Liver (tissue), 9 donors: ENCODE measurements around the gene GNPNAT1. TPM values are rescaled to one million over a fixed set of nuclear protein-coding genes. Genes with fewer than 3 reads are reported as not detected.

ENCODE experiments used
- DNase-seq: peaks from one replicate; pipeline ENCODE4 v3.0.0-alpha.2; 2017; ENCODE audit warnings: low spot score
- H3K27ac ChIP-seq, 2 donors: one replicate each; pipeline ENCODE4 v1.7.0; 2013; ENCODE audit warnings: inconsistent platforms in 2 of 2, low read length in 2 of 2, control low read depth in 1 of 2, low read depth in 1 of 2, mild to moderate bottlenecking in 1 of 2
- H3K27me3 ChIP-seq, 4 donors: one replicate each; pipeline versions ENCODE4 v1.6.1 to v1.7.0; 2013; ENCODE audit warnings: low read length in 3 of 4, inconsistent platforms in 1 of 4, mild to moderate bottlenecking in 1 of 4, moderate library complexity in 1 of 4; ENCODE audit not compliant: control insufficient read depth in 4 of 4, insufficient read depth in 4 of 4
- H3K36me3 ChIP-seq, 4 donors: one replicate each; pipeline versions ENCODE4 v1.6.1 to v1.7.0; 2013; ENCODE audit warnings: low read length in 3 of 4, mild to moderate bottlenecking in 3 of 4, low read depth in 1 of 4, moderate library complexity in 1 of 4; ENCODE audit not compliant: control insufficient read depth in 4 of 4, insufficient read depth in 3 of 4
- H3K4me1 ChIP-seq, 4 donors: one replicate each; pipeline versions ENCODE4 v1.6.1 to v1.7.0; 2013; ENCODE audit warnings: low read length in 3 of 4, mild to moderate bottlenecking in 3 of 4, moderate library complexity in 1 of 4; ENCODE audit not compliant: control insufficient read depth in 4 of 4, insufficient read depth in 4 of 4
- H3K4me3 ChIP-seq, 3 donors: one replicate each; pipeline versions ENCODE4 v1.6.1 to v1.7.0; 2013; ENCODE audit warnings: low read length in 3 of 3, control low read depth in 1 of 3, low read depth in 1 of 3, mild to moderate bottlenecking in 1 of 3
- H3K9ac ChIP-seq, 2 donors: one replicate each; pipeline ENCODE4 v1.7.0; 2013; ENCODE audit warnings: low read length in 2 of 2, mild to moderate bottlenecking in 2 of 2, moderate library complexity in 2 of 2, control low read depth in 1 of 2, low read depth in 1 of 2
- H3K9me3 ChIP-seq, 4 donors: one replicate each; pipeline versions ENCODE4 v1.6.1 to v1.7.0; 2013; ENCODE audit warnings: low read length in 3 of 4; ENCODE audit not compliant: control insufficient read depth in 4 of 4
- ATF3 ChIP-seq: IDR thresholded peaks from 2 replicates; pipeline ENCODE4 v1.6.1; 2016; ENCODE audit warnings: antibody characterized with exemption
- EGR1 ChIP-seq, 2 donors: IDR thresholded peaks; 2 replicates each; pipeline ENCODE4 v1.6.1; 2016 to 2018; ENCODE audit warnings: antibody characterized with exemption in 2 of 2, low read depth in 2 of 2
- FOXA1 ChIP-seq: IDR thresholded peaks from 2 replicates; pipeline ENCODE4 v1.6.1; 2016; ENCODE audit warnings: antibody characterized with exemption
- FOXA2 ChIP-seq: IDR thresholded peaks from 2 replicates; pipeline ENCODE4 v1.6.1; 2016; ENCODE audit warnings: antibody characterized with exemption
- GABPA ChIP-seq, 2 donors: IDR thresholded peaks in 1 of 2; conservative IDR thresholded peaks in 1 of 2; 2 replicates each; pipeline ENCODE4 v1.6.1; 2016; ENCODE audit warnings: antibody characterized with exemption in 2 of 2, mild to moderate bottlenecking in 1 of 2, moderate library complexity in 1 of 2
- HNF4A ChIP-seq, 2 donors: conservative IDR thresholded peaks; 2 replicates each; pipeline ENCODE4 v1.6.1; 2016; ENCODE audit warnings: antibody characterized with exemption in 2 of 2, mild to moderate bottlenecking in 2 of 2
- HNF4G ChIP-seq: IDR thresholded peaks from 2 replicates; pipeline ENCODE4 v1.6.1; 2016; ENCODE audit warnings: antibody characterized with exemption
- JUND ChIP-seq, 2 donors: IDR thresholded peaks; 2 replicates each; pipeline ENCODE4 v1.6.1; 2016; ENCODE audit warnings: antibody characterized with exemption in 2 of 2
- MAX ChIP-seq: IDR thresholded peaks from 2 replicates; pipeline ENCODE4 v1.6.1; 2016; ENCODE audit warnings: antibody characterized with exemption
- NR2F2 ChIP-seq: IDR thresholded peaks from 2 replicates; pipeline ENCODE4 v1.6.1; 2016; ENCODE audit warnings: antibody characterized with exemption
- RAD21 ChIP-seq, 2 donors: IDR thresholded peaks; 2 replicates each; pipeline ENCODE4 v1.6.1; 2016; ENCODE audit warnings: antibody characterized with exemption in 2 of 2, mild to moderate bottlenecking in 2 of 2
- REST ChIP-seq: IDR thresholded peaks from 2 replicates; pipeline ENCODE4 v1.6.1; 2016; ENCODE audit warnings: antibody characterized with exemption, mild to moderate bottlenecking
- RXRA ChIP-seq, 2 donors: IDR thresholded peaks; 2 replicates each; pipeline ENCODE4 v1.6.1; 2017 to 2018; ENCODE audit warnings: antibody characterized with exemption in 2 of 2, mild to moderate bottlenecking in 1 of 2
- TAF1 ChIP-seq: conservative IDR thresholded peaks from 2 replicates; pipeline ENCODE4 v1.6.1; 2016; ENCODE audit warnings: antibody characterized with exemption, mild to moderate bottlenecking
- YY1 ChIP-seq: IDR thresholded peaks from 2 replicates; pipeline ENCODE4 v1.6.1; 2016; ENCODE audit warnings: antibody characterized with exemption, mild to moderate bottlenecking
- WGBS: extraction: QIAGEN DNeasy Blood & Tissue Kit; methylation state at CpG from one replicate; pipeline ENCODE4 v1.1.7; 2013; 5-methylcytosine and 5-hydroxymethylcytosine counted together
- polyA plus RNA-seq, 2 donors: library from polyadenylated mRNA; stranded (reverse) in 1 of 2; unstranded in 1 of 2; fragments of 200-250 nt in 1 of 2; fragments of >200 nt in 1 of 2; fragmentation: Nextera tagmentation in 1 of 2; extraction: Ambion mirVana in 1 of 2; gene quantifications; one replicate each; pipeline versions ENCODE4 v1.2.1 to v1.2.3, GENCODE V29; 2013 to 2015
- total RNA-seq, 2 donors: library from RNA; depleted of rRNA; stranded (reverse); fragments of >200 nt; gene quantifications; one replicate each; pipeline ENCODE4 v1.2.3, GENCODE V29; 2014
- TF ChIP-seq, protein P1 (sequence below): IDR thresholded peaks from 2 replicates; pipeline ENCODE4 v1.6.1; 2016; ENCODE audit warnings: antibody characterized with exemption
- TF ChIP-seq, protein P2 (sequence below): fragments of 150-350 bp; IDR thresholded peaks from 2 replicates; pipeline ENCODE4 v1.5.1; 2017; ENCODE audit warnings: improper control_type of control experiment, low read depth, low read length; ENCODE audit not compliant: missing input control
- donor health status: healthy.
- donor health status: healthy.
- donor health status: healthy.
- donor health status: healthy.
- donor health status: healthy.

GNPNAT1 gene
- total and polyA plus RNA-seq, 4 donors = 24.9 to 50.9 (median 27.2) TPM

DNA sequence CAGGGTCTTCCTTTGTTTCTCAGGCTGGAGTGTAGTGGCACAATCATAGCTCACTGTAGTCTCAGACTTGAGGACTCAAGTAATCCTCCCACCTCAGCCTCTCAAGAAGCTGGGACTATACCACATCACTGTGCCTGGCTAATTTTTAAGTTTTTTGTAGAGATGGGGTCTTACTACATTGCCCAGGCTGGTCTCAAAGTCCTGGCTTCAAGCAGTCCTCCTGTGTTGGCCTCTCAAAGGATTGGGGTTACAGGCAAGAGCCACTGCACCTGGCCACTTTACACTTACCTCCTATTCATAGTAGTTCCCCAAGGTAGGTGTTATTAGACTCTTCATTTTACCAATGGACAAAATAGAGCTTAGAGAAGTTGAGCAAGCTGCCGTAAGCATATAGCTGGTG lies 32.3 kb downstream of the GNPNAT1 start:
- WGBS = 96% methylated on average over 1 of the region's 1 CpG
- Histone ChIP-seq H3K4me3 (no peak overlapping the region), H3K36me3 (peaks cover 1 to 24% (median 20%) of the 10 kb centered on the region in 4 donors)

DNA sequence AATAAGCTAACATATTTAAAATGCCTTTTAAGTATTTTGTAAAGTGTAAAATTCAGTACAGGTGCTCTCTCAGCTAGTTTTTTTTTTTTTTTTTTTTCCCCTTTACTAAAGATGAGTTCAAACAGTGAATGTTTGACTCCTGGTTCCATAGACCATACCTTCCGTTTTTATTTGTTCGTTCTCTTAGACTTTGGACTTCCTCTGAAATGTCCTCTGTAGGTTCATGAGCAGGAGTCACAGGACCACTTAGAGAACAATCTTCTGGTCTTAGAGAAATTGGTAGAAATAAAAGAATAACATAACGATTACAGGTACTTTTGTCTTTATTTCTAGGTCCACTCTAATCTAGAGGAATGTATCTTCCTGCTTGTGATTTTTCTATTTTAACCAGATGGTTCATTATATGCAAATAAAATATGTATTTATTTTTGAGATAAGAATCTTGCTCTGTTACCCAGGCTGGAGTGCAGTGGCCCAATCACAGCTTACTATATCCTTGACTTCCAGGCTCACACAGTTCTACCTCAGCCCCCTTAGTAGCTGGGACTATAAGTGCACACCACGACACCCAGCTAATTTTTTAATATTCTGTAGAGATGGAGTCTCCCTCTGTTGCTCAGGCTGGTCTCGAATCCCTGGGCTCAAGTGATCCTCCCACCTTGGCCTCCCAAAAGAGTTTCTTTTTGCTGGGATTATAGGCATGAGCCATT lies 35.6 kb downstream of the GNPNAT1 start:
- Histone ChIP-seq H3K27ac (no peak overlapping the region), H3K4me3 (no peak overlapping the region), H3K27me3 (no peaks in the 10 kb centered on the region), H3K9me3 (no peaks in the 10 kb centered on the region), H3K9ac (no peak overlapping the region), H3K36me3 (peaks cover 1 to 24% (median 20%) of the 10 kb centered on the region in 4 donors), H3K4me1 (peaks cover 0 to 5% (median 1%) of the 10 kb centered on the region in 4 donors)
- no peak for DNase-seq
- 65% methylated on average over 5 of the region's 5 CpGs for WGBS
- TF ChIP-seq, protein P1, sequence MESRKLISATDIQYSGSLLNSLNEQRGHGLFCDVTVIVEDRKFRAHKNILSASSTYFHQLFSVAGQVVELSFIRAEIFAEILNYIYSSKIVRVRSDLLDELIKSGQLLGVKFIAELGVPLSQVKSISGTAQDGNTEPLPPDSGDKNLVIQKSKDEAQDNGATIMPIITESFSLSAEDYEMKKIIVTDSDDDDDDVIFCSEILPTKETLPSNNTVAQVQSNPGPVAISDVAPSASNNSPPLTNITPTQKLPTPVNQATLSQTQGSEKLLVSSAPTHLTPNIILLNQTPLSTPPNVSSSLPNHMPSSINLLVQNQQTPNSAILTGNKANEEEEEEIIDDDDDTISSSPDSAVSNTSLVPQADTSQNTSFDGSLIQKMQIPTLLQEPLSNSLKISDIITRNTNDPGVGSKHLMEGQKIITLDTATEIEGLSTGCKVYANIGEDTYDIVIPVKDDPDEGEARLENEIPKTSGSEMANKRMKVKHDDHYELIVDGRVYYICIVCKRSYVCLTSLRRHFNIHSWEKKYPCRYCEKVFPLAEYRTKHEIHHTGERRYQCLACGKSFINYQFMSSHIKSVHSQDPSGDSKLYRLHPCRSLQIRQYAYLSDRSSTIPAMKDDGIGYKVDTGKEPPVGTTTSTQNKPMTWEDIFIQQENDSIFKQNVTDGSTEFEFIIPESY = no peak
- TF ChIP-seq REST (no peak), MAX (no peak), GABPA (IDR thresholded peaks at IDR 0.05 in 1 of 2, conservative IDR thresholded peaks at IDR 0.05 in 1 of 2) (no peak), FOXA1 (no peak), YY1 (no peak), JUND (IDR thresholded peaks at IDR 0.05) (no peak), ATF3 (no peak), FOXA2 (no peak), HNF4G (peak; percentile 67), TAF1 (no peak), RAD21 (IDR thresholded peaks at IDR 0.05) (peak in 1 of 2 donors; percentile 26), NR2F2 (no peak), EGR1 (IDR thresholded peaks at IDR 0.05; ENCODE audit: low read depth in 2 of 2) (no peak), RXRA (IDR thresholded peaks at IDR 0.05) (peak; percentile 53 to 80)
- TF ChIP-seq, protein P2, sequence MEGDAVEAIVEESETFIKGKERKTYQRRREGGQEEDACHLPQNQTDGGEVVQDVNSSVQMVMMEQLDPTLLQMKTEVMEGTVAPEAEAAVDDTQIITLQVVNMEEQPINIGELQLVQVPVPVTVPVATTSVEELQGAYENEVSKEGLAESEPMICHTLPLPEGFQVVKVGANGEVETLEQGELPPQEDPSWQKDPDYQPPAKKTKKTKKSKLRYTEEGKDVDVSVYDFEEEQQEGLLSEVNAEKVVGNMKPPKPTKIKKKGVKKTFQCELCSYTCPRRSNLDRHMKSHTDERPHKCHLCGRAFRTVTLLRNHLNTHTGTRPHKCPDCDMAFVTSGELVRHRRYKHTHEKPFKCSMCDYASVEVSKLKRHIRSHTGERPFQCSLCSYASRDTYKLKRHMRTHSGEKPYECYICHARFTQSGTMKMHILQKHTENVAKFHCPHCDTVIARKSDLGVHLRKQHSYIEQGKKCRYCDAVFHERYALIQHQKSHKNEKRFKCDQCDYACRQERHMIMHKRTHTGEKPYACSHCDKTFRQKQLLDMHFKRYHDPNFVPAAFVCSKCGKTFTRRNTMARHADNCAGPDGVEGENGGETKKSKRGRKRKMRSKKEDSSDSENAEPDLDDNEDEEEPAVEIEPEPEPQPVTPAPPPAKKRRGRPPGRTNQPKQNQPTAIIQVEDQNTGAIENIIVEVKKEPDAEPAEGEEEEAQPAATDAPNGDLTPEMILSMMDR = no peak

More for the DNA sequence above, 32.3 kb downstream of the GNPNAT1 start:
- Histone ChIP-seq H3K4me1 (peaks cover 0 to 5% (median 1%) of the 10 kb centered on the region in 4 donors), H3K27ac (no peak overlapping the region), H3K27me3 (no peaks in the 10 kb centered on the region), H3K9me3 (no peaks in the 10 kb centered on the region), H3K9ac (no peak overlapping the region)
- TF ChIP-seq RAD21 (IDR thresholded peaks at IDR 0.05) = no peak
- TF ChIP-seq MAX = no peak
- no peak for TF ChIP-seq TAF1
- TF ChIP-seq HNF4A (conservative IDR thresholded peaks at IDR 0.05) = no peak
- no peak for TF ChIP-seq ATF3
- TF ChIP-seq RXRA (IDR thresholded peaks at IDR 0.05) = no peak
- TF ChIP-seq NR2F2 = no peak
- TF ChIP-seq, protein P2 = no peak
- DNase-seq = no peak
